C4-2B (cell line): ENCODE data around the gene ADGRD1.

Source experiments
- H3K27ac ChIP-seq: fragments of 450-650 bp; 2 replicates; pipeline ENCODE4 v1.5.1; 2017
- CTCF ChIP-seq: fragments of 450-650 bp; conservative IDR thresholded peaks from 2 replicates; pipeline ENCODE4 v1.5.1; 2017; ENCODE audit warnings: mild to moderate bottlenecking
- ZFX ChIP-seq: fragments of 450-650 bp; IDR thresholded peaks from 2 replicates; pipeline ENCODE4 v1.6.1; 2017

Gene ADGRD1

DNA sequence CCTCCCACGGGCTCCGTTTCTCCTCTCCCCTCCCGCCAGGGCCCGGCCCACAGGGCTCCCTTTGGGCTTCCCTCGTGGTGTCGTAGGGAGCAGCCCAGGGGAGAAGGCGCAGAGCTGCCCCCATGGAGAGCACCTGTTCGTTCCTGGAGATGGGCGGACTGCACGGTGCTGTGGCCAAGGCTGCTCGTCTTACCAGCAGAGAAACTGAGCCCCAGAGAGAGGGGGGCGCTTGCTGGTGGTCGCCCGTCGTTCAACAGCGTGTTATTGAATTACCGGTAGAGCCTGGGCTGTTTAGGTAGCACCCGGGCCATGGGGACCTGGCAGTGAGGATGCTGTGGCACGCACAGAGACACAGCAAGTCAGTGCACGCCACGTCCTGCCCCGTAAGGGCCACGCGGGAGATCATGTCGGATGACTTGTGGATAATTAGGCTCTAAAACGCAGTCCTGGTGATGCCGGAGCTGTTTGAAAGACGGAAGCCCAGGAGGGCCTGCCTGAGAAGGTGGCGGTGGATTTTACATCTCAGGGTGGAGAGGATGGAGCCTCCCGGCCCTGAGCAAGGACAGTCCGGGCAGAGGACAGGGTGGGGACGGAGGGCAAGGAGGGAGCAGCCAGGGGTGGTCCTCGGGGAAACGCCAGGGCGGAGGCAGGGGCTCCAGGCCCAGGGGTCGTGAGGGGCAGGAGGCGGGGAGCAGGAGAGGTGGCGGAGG is 134.4 kb downstream of the ADGRD1 start:
- no peak overlapping the region for H3K27ac ChIP-seq
- no peak for TF ChIP-seq CTCF
- no peak for TF ChIP-seq ZFX

DNA sequence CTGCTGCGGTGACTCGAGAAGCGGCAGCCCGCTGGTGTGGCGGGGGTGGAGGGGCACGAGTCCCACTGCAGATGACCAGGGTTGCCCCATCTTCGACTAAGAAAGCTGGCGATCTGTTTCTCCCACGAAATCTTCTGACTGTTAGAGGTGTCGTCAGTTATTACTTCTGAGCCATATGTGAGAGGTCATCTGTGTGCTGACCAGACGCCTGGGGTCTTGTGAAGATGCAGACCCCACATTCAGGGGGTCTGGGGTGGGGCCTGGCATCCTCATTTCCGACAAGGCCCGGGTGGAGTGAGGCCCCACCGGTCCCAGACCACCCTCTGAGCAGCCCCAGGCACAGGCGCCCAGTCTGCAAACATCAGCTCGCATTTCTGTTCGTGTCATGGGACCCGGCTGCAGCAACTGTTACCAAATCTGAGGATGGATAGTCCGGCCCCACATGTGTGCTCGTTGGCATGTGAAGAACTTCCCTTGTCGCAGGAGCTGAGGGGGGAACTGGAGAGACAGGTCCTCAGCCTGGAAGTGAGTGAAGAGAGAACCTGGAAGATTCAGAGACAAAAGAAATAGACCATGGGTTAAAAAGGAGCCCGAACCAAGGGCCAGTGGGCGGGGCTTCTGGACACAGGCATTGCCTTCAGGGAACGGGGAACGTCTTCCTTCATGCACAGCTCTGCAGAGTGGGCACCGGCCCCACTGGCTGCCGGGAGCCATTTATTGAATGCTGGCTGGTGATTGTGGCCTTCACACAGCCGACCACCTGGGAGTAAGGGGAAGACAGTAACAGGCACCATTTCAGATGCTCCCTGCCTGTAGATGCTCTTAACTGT is 135.2 kb downstream of the ADGRD1 start:
- TF ChIP-seq ZFX (no peak), CTCF (no peak)
- H3K27ac ChIP-seq: no peak overlapping the region

GRCh38 chr12:131089531-131090273 is 136.0 kb downstream of the ADGRD1 start:
- no peak overlapping the region for H3K27ac ChIP-seq
- TF ChIP-seq CTCF (no peak), ZFX (no peak)

DNA sequence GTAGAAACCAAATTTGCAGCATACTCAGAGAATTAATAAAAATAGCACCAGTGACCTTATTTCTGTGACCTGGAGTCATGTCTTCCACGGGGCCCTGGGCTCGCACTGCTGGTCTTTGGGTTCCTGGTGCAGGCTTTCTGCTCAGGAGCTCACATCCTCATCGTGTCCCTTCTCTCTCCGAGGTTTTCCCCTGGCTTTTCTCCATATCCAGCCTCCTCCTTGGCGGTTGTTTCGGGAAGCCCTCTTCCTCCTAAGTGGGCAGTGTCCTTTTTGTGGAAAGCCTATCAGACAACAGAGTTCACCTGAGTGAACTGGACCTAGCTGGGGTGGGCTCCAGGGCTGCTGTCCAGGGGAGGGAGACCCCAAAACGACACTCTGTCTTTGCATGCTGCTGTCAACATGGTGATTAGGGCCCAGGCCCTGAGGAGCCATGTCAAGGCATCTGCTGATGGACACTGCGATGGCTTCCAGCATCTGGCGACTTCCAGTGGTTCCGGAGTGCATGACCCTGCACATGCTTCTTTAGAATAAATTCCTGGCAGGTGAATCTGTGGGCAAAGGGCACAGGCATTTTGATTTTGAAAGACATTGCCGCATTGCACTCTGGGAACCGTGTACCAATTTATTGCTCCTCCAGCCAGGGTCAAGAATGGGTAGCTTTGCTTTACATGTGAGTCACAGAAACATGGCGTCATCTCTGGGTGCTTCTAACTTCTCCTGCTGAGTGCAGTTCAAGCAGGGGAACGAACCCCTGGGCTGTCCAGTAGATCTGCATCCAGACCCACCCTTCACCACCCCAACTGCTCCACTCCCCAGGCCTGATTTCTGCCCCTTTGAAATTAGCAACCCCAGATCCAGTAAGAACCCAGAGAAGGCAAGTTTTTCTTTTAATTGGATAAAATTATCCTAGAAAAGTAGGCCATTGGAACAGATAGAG is 136.8 kb downstream of the ADGRD1 start:
- H3K27ac ChIP-seq: no peak overlapping the region
- no peak for TF ChIP-seq ZFX
- no peak for TF ChIP-seq CTCF

DNA sequence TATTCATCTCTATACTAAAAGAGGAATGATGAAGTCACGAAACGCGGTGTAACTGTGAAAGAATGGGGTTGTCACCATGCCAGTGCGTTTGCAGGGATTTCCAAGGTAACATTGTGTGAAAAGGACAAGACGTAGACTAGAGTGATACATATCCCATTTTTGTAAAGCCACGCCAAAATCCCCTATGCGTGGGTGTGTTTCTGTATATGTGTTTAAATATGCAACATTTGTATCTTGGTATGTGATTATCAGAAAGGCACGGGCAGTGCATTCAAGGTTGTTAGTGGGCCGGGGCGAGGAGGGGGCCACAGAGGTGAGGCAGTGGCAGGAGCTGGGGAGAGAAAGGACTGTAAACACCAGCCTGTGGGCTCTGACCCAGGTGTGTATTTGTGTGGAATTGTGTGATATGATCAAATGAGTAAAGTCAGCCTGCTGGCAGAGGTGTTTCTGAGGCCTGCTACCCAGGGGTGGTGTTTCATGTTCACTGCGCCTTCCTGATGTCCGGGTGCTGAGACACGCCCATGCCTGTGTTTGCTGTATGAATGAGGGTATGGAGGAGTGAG is 137.8 kb downstream of the ADGRD1 start:
- H3K27ac ChIP-seq: no peak overlapping the region
- no peak for TF ChIP-seq CTCF
- no peak for TF ChIP-seq ZFX

DNA sequence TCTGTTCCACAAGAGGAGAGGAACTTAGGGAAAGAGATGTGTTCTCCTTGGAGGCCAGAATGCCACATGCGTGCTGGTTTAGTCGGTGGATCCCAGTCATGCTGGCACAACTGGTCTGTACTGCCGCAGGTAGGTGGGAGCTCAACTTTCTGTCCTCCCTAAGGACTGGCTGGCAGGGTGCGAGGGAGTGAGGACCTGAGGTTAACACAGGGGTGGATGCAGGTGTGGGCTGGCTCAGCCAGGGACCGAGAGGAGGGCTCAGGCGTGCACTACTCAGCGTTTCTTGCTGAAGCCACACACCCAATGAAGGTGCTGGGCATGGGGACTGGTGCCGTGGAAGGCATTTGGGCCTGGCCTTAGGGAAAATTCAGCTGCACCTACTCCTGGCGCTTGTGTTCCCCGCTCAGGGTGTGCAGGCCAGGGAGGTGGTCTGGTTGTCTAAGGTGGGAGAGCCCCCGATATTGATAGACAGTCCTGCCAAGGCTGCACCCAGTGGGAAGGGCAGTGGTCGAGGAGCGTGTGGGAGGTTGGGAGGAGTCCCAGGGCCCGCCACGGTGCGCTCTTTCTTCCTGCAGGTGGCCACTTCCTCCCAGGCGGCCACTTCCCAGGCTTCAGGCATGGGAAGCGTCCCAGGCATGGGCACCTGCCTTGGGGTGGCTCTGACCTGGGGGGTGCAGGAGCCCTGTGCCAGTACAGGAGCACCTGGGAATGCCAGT is 138.4 kb downstream of the ADGRD1 start:
- TF ChIP-seq CTCF (no peak), ZFX (no peak)
- H3K27ac ChIP-seq: no peak overlapping the region
